Cerebellar nuclear complex (tissue), 1 donor: ENCODE results near the gene PRKRA.
A peak's percentile ranks its signal among the peaks of the same experiment; 100 is the strongest.
"Not testable (repeated sequence)": the region's sequence is repeated elsewhere in the genome, so short reads cannot be mapped to it uniquely, and the experiment has no call there.

Experiments
- DNase-seq, 2 experiments: peaks; one replicate each; lab custom pipeline; 2025; lab: John Stamatoyannopoulos, UW

PRKRA gene

GRCh38 chr2:178450774-178451525 lies at the start of gene PRKRA, which contains the start of gene PJVK:
Gene PRKRA (minus strand): TSS chr2:178451175. CDS start chr2:178451030, 145 bp downstream.
Gene PJVK (plus strand): TSS chr2:178451378. CDS start chr2:178453410, 2,032 bp downstream.
- peak; percentile 85 to 90 for DNase-seq

GRCh38 chr2:178499640-178500039 lies 48.7 kb upstream of the PRKRA start:
- DNase-seq, result no peak

- DNase-seq, result no peak
Measured at GRCh38 chr2:178498137-178498536, 47.2 kb upstream of the PRKRA start.

- no peak for DNase-seq
Measured at GRCh38 chr2:178496049-178496448, 45.1 kb upstream of the PRKRA start.

- no peak for DNase-seq
Measured at GRCh38 chr2:178491612-178492011, 40.6 kb upstream of the PRKRA start.

- DNase-seq, result no peak
Measured at GRCh38 chr2:178485356-178485755, 34.4 kb upstream of the PRKRA start.

GRCh38 chr2:178484245-178485041 lies 33.5 kb upstream of the PRKRA start:
- DNase-seq, result no peak

GRCh38 chr2:178482437-178482836 lies 31.5 kb upstream of the PRKRA start:
- DNase-seq, result no peak

GRCh38 chr2:178480227-178481181 lies 29.5 kb upstream of the PRKRA start, which contains the start of gene PLEKHA3:
Gene PLEKHA3 (plus strand): TSS chr2:178480457. CDS start chr2:178480870, 413 bp downstream.
- peak; percentile 19 to 54 for DNase-seq

GRCh38 chr2:178479758-178480226 lies 28.8 kb upstream of the PRKRA start:
- no peak for DNase-seq

- no peak for DNase-seq
Measured at GRCh38 chr2:178479275-178479616, 28.3 kb upstream of the PRKRA start.

GRCh38 chr2:178478439-178479274 lies 27.7 kb upstream of the PRKRA start, which contains the start of gene FKBP7:
Gene FKBP7 (minus strand): TSS chr2:178478600. CDS start chr2:178478499, 101 bp downstream.
- DNase-seq, result peak in 1 of 2 experiments; percentile 72

GRCh38 chr2:178478130-178478438 lies 27.1 kb upstream of the PRKRA start:
- no peak for DNase-seq

GRCh38 chr2:178477443-178478129 lies 26.6 kb upstream of the PRKRA start:
- DNase-seq, result no peak

GRCh38 chr2:178476477-178476876 lies 25.5 kb upstream of the PRKRA start:
- DNase-seq, result no peak

GRCh38 chr2:178474560-178474959 lies 23.6 kb upstream of the PRKRA start:
- DNase-seq, result no peak

GRCh38 chr2:178473931-178474330 lies 23.0 kb upstream of the PRKRA start:
- no peak for DNase-seq

GRCh38 chr2:178473373-178473772 lies 22.4 kb upstream of the PRKRA start:
- DNase-seq, result no peak

GRCh38 chr2:178471313-178471712 lies 20.3 kb upstream of the PRKRA start:
- not testable (repeated sequence) for DNase-seq

GRCh38 chr2:178469219-178469849 lies 18.4 kb upstream of the PRKRA start:
- DNase-seq, result no peak
